K562 (cell line): ENCODE results near the gene ACOT13. TPM values are rescaled to one million over a fixed set of nuclear protein-coding genes. Genes with fewer than 3 reads are reported as not detected.

Experiments
- ARID2 ChIP-seq: fragments of 450-650 bp; IDR thresholded peaks from 2 replicates; pipeline ENCODE4 v1.6.1; 2017; ENCODE audit warnings: antibody characterized with exemption, mild to moderate bottlenecking
- CEBPB ChIP-seq: fragments of 450-650 bp; IDR thresholded peaks from 2 replicates; pipeline ENCODE4 v1.6.1; 2016; ENCODE audit warnings: missing genetic modification characterization, missing compliant biosample characterization
- CEBPG ChIP-seq, 3 experiments: fragments of 200-800 bp in 1 of 3; sonication (Bioruptor generic) in 1 of 3; sonication (generic) in 1 of 3; formaldehyde crosslinking in 1 of 3; IDR thresholded peaks in 2 of 3; conservative IDR thresholded peaks in 1 of 3; 2 replicates each; pipeline versions ENCODE4 v1.6.1 to v1.8.0; 2016 to 2022; ENCODE audit warnings: missing compliant biosample characterization in 2 of 3, missing genetic modification characterization in 2 of 3, mild to moderate bottlenecking in 1 of 3, missing genetic modification reagents in 1 of 3
- E2F5 ChIP-seq: sonication (generic); formaldehyde crosslinking; IDR thresholded peaks from 2 replicates; pipeline ENCODE4 v1.8.0; 2022; ENCODE audit warnings: mild to moderate bottlenecking, missing genetic modification reagents
- ESRRA ChIP-seq: fragments of 450-650 bp; IDR thresholded peaks from 2 replicates; pipeline ENCODE4 v1.6.1; 2014; ENCODE audit warnings: low read depth, mild to moderate bottlenecking, moderate library complexity, borderline replicate concordance
- FOXA3 ChIP-seq, 2 experiments: fragments of 450-650 bp in 1 of 2; sonication (generic) in 1 of 2; formaldehyde crosslinking; IDR thresholded peaks in 1 of 2; conservative IDR thresholded peaks in 1 of 2; 2 replicates each; pipeline versions ENCODE4 v1.4.0 to v1.8.0; 2020 to 2022; ENCODE audit warnings: mild to moderate bottlenecking in 2 of 2, missing genetic modification reagents in 1 of 2
- LEF1 ChIP-seq: fragments of 450-650 bp; IDR thresholded peaks from 2 replicates; pipeline ENCODE4 v1.6.1; 2016; ENCODE audit warnings: mild to moderate bottlenecking
- POLR2H ChIP-seq: IDR thresholded peaks from 2 replicates; pipeline ENCODE4 v1.6.1; 2016; ENCODE audit warnings: missing genetic modification characterization, low read depth, mild to moderate bottlenecking, control low read depth, missing compliant biosample characterization, moderate library complexity
- REST ChIP-seq, 2 experiments: fragments of 450-650 bp; formaldehyde crosslinking in 1 of 2; IDR thresholded peaks; 2 replicates each; pipeline versions ENCODE4 v1.4.0 to v1.6.1; 2014 to 2020; ENCODE audit warnings: mild to moderate bottlenecking in 2 of 2, borderline replicate concordance in 1 of 2, low read depth in 1 of 2
- ZKSCAN3 ChIP-seq: fragments of 250-450 bp; sonication (Bioruptor Pico); IDR thresholded peaks from 2 replicates; pipeline ENCODE4 v1.4.0; 2020
- ZNF785 ChIP-seq: fragments of 250-450 bp; sonication (Bioruptor Pico); IDR thresholded peaks from 2 replicates; pipeline ENCODE4 v1.4.0; 2020; ENCODE audit warnings: mild to moderate bottlenecking
- polyA plus RNA-seq, 8 experiments: library from polyadenylated mRNA; depleted of rRNA in 4 of 8; stranded (reverse) in 5 of 8; unstranded in 3 of 8; fragments of >200 nt; fragmentation: Nextera tagmentation in 2 of 8; fragmentation: Illumina TruSeq in 1 of 8; extraction: Ambion mirVana in 2 of 8; extraction: Trizol in 1 of 8; gene quantifications; 2 replicates each; pipeline versions ENCODE4 v1.2.1 to v1.2.3, GENCODE V29; 2011 to 2014; ENCODE audit warnings: inconsistent platforms in 1 of 8, missing spikeins in 1 of 8
- total RNA-seq, 7 experiments: library from RNA; depleted of rRNA in 6 of 7; stranded (reverse); fragments of >200 nt in 6 of 7; fragmentation: Illumina TruSeq in 2 of 7; extraction: Trizol in 2 of 7; gene quantifications; 2 replicates each; pipeline versions ENCODE4 v1.2.1 to v1.2.3, GENCODE V29; 2011 to 2021; ENCODE audit warnings: low replicate concordance in 1 of 7
- TF ChIP-seq, protein P1 (sequence below), 2 experiments: fragments of 450-650 bp in 1 of 2; sonication (generic) in 1 of 2; formaldehyde crosslinking in 1 of 2; IDR thresholded peaks in 1 of 2; conservative IDR thresholded peaks in 1 of 2; 2 replicates each; pipeline versions ENCODE4 v1.6.1 to v1.8.1; 2016 to 2023; ENCODE audit warnings: mild to moderate bottlenecking in 2 of 2, moderate library complexity in 2 of 2, inconsistent platforms in 1 of 2, missing genetic modification reagents in 1 of 2

The ACOT13 gene
- total and polyA plus RNA-seq, 9 of the 15 experiments (the other 6 are each of a cell fraction or from before 2014, with no cell fraction given) = 14.1 to 129 (median 65.7) TPM

DNA sequence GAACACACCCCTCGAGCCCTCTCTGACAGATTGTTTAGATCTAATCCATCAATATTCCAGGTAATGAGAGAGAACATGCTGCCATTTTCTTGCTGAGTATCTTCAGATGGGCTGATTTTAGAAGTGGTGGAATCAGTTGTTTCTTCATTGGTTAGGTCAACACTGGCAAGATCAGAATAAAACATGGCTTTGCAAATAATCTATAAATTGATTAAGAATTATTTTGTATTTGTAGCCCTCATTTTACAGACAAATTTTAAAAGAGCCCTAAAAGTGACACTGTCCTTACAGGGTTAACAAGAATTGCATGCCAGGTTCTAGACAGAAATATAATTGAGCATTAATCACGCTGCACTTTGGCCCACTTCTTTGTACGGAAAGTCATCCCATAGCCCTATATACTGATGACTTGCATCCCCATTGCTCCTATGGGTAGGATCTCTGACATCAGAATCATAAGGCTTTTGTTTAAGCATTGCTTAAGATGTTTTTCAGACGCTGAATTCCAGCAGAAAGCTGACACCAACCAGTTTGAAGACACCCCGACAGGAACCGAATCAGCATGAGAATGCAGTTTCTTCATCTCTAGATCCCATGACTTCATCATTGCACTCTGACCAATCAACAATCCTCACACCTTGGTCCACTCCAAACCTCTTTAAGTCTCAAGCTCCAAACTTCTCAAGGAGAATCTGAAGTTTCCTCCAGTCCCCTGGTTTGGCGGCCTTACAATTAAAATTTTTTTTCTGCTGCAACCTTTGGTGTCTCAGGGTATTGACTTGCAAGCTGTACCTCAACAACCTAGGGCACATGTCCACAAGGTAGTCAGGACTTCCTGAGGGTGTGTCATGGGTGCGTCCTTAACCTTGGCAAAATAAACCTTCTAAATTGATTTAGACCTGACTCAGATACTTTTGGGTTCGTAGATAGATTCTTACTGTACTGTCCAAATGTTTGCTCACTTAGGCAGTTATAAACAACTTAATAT, 8.0 kb upstream of the ACOT13 start (continued):
- TF ChIP-seq E2F5 (CRISPR knock-in tag) (no peak), FOXA3 (CRISPR knock-in tag; conservative IDR thresholded peaks at IDR 0.05 in 1 of 2, IDR thresholded peaks at IDR 0.05 in 1 of 2) (no peak), ZNF785 (CRISPR knock-in tag) (no peak), ARID2 (no peak), POLR2H (tag) (0 out of 2 replicates have a peak, but pooled peaks have one; percentile 25), CEBPG (CRISPR knock-in tag; IDR thresholded peaks at IDR 0.05) (no peak), CEBPG (tag; conservative IDR thresholded peaks at IDR 0.05 in 1 of 2, IDR thresholded peaks at IDR 0.05 in 1 of 2) (peak; percentile 78 to 91), CEBPB (tag) (peak; percentile 94), LEF1 (peak; percentile 60; the same call in 1 of the 2 replicates), ESRRA (0 out of 2 replicates have a peak, but pooled peaks have one; percentile 10), ZKSCAN3 (no peak), REST (IDR thresholded peaks at IDR 0.05; ENCODE audit: borderline replicate concordance) (peak; percentile 90), REST (CRISPR knock-in tag; IDR thresholded peaks at IDR 0.05; ENCODE audit: low read depth) (no peak)
- TF ChIP-seq, protein P1, sequence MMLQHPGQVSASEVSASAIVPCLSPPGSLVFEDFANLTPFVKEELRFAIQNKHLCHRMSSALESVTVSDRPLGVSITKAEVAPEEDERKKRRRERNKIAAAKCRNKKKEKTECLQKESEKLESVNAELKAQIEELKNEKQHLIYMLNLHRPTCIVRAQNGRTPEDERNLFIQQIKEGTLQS (IDR thresholded peaks at IDR 0.05) = peak; percentile 81
- TF ChIP-seq, protein P1 (CRISPR knock-in tag; conservative IDR thresholded peaks at IDR 0.05) = 0 out of 2 replicates have a peak, but pooled peaks have one; percentile 10
